Activated CD8-positive, alpha-beta T cell treated with anti-CD3 and anti-CD28 coated beads for 36 hours (primary cell): ENCODE measurements around the gene MRPL32. TPM values are rescaled to one million over a fixed set of nuclear protein-coding genes. Genes with fewer than 3 reads are reported as not detected.
A peak's percentile ranks its signal among the peaks of the same experiment; 100 is the strongest.

Experiments
- ATAC-seq: fragments of 200-7000 bp; cut with Tn5 transposase; one replicate; pipeline ENCODE4 v1.10.0; 2021; ENCODE audit warnings: mild to moderate bottlenecking, moderate library complexity
- CTCF ChIA-PET: fragments of 350-600 bp; sonication (Branson Sonifier 250); formaldehyde crosslinking; loops from one replicate; lab custom pipeline; 2021; ENCODE audit warnings: antibody characterized with exemption; lab: Charles Lee
- POLR2A ChIA-PET: fragments of 350-600 bp; sonication (Branson Sonifier 250); formaldehyde crosslinking; loops from one replicate; lab custom pipeline; 2021; ENCODE audit warnings: antibody characterized with exemption; lab: Charles Lee
- DNase-seq: peaks from one replicate; pipeline ENCODE4 v3.0.0-alpha.2; 2020
- H3K27ac Mint-ChIP-seq: one replicate; pipeline ENCODE4 v1.8.0; 2021; ENCODE audit warnings: mild to moderate bottlenecking, mixed read lengths
- H3K27me3 Mint-ChIP-seq: one replicate; pipeline ENCODE4 v1.8.0; 2021; ENCODE audit warnings: mixed read lengths
- H3K36me3 Mint-ChIP-seq: one replicate; pipeline ENCODE4 v1.8.0; 2021; ENCODE audit warnings: low read depth, mixed read lengths
- H3K4me1 Mint-ChIP-seq: one replicate; pipeline ENCODE4 v1.8.0; 2021; ENCODE audit warnings: low read depth, mixed read lengths
- H3K4me3 Mint-ChIP-seq: one replicate; pipeline ENCODE4 v1.8.0; 2021; ENCODE audit warnings: mild to moderate bottlenecking, moderate library complexity, mixed read lengths
- H3K9me3 Mint-ChIP-seq: one replicate; pipeline ENCODE4 v1.8.0; 2021; ENCODE audit warnings: mixed read lengths
- CTCF ChIP-seq: fragments of 200-600 bp; IDR thresholded peaks from one replicate; pipeline ENCODE4 v1.8.0; 2022; ENCODE audit warnings: antibody characterized with exemption, mild to moderate bottlenecking
- intact Hi-C: fragments of 100-400 bp; cut with micrococcal nuclease; formaldehyde crosslinking; loops from one replicate; pipeline ENCODE4 v1.10.0; 2022
- total RNA-seq, 2 experiments: library from RNA; stranded (reverse); gene quantifications; one replicate each; pipeline ENCODE4 v1.2.3, GENCODE V29; 2021

MRPL32 gene
- total RNA-seq, 2 experiments from 2014 or later, result 66.9 to 68.5 TPM

GRCh38 chr7:42939457-42940240 is 7.5 kb downstream of the MRPL32 start:
- H3K9me3 Mint-ChIP-seq, result no peaks in the 10 kb centered on the region
- peaks cover 24% of the 10 kb centered on the region for H3K36me3 Mint-ChIP-seq
- intact Hi-C loops, result loop anchor here (5.0 to 10.0 kb wide), 2 partner anchors 175 to 323 kb away; partner anchors contain the start of gene HECW1
- ATAC-seq (peak; percentile 62), DNase-seq (no peak)
- CTCF ChIA-PET, result interaction anchor here (1.2 to 2.2 kb wide), 3 partner anchors 10 to 168 kb away, joined by 3 to 11 read pairs (median 4); no protein-coding TSS in a partner anchor
- H3K4me1 Mint-ChIP-seq, result peaks cover 38% of the 10 kb centered on the region
- TF ChIP-seq CTCF, result no peak
- POLR2A ChIA-PET, result no interaction called here
- no peaks in the 10 kb centered on the region for H3K27me3 Mint-ChIP-seq
- peak overlapping the region; percentile 4 for H3K4me3 Mint-ChIP-seq
- H3K27ac Mint-ChIP-seq, result peak overlapping the region; percentile 69

GRCh38 chr7:42940985-42941847 is 9.0 kb downstream of the MRPL32 start:
- ATAC-seq (peak; percentile 61), DNase-seq (peak; percentile 93)

GRCh38 chr7:42945821-42946626 is 13.8 kb downstream of the MRPL32 start:
- ATAC-seq, result peak; percentile 81
- Mint-ChIP-seq H3K9me3 (no peaks in the 10 kb centered on the region), H3K36me3 (no peaks in the 10 kb centered on the region), H3K4me3 (peak overlapping the region; percentile 35), H3K4me1 (peaks cover 10% of the 10 kb centered on the region), H3K27me3 (no peaks in the 10 kb centered on the region), H3K27ac (peak overlapping the region; percentile 20)
- ChIA-PET POLR2A (interaction anchor here (1.5 to 1.6 kb wide), 2 partner anchors 11 to 13 kb away, joined by 4 to 6 read pairs; partner anchors contain the start of gene MRPL32), CTCF (no interaction called here)
- intact Hi-C loops, result loop anchor here (10.0 kb wide), 1 partner anchor 169 kb away; the partner anchor contains the start of gene HECW1
- no peak for TF ChIP-seq CTCF
- DNase-seq, result no peak

More at GRCh38 chr7:42940985-42941847, 9.0 kb downstream of the MRPL32 start:
- ChIA-PET POLR2A (interaction anchor here (0.7 to 1.4 kb wide), 3 partner anchors 9 to 764 kb away, joined by 3 to 4 read pairs (median 3); partner anchors contain the start of genes MRPL32 and PSMA2), CTCF (interaction anchor here (0.6 to 2.2 kb wide), 34 partner anchors 9 to 1920 kb away, joined by 3 to 28 read pairs (median 4); partner anchors contain the start of genes C7orf25, MRPL32 and PSMA2)
- TF ChIP-seq CTCF, result peak; percentile 86
- Mint-ChIP-seq H3K9me3 (no peaks in the 10 kb centered on the region), H3K4me3 (no peak overlapping the region), H3K36me3 (peaks cover 13% of the 10 kb centered on the region), H3K4me1 (peaks cover 33% of the 10 kb centered on the region), H3K27ac (no peak overlapping the region), H3K27me3 (no peaks in the 10 kb centered on the region)
- intact Hi-C loops, result loop anchor here (5.0 to 10.0 kb wide), 2 partner anchors 174 to 321 kb away; partner anchors contain the start of gene HECW1

- ChIA-PET CTCF (no interaction called here), POLR2A (interaction anchor here (1.5 to 1.6 kb wide), 2 partner anchors 11 to 14 kb away, joined by 4 to 6 read pairs; partner anchors contain the start of gene MRPL32)
- H3K27me3 Mint-ChIP-seq, result no peaks in the 10 kb centered on the region
- no peak for TF ChIP-seq CTCF
- intact Hi-C loops, result loop anchor here (10.0 kb wide), 1 partner anchor 168 kb away; the partner anchor contains the start of gene HECW1
- DNase-seq (no peak), ATAC-seq (no peak)
- H3K36me3 Mint-ChIP-seq, result no peaks in the 10 kb centered on the region
- H3K9me3 Mint-ChIP-seq, result no peaks in the 10 kb centered on the region
- no peak overlapping the region for H3K4me3 Mint-ChIP-seq
- peaks cover 10% of the 10 kb centered on the region for H3K4me1 Mint-ChIP-seq
- H3K27ac Mint-ChIP-seq, result no peak overlapping the region
Measured at GRCh38 chr7:42946627-42946950, 14.4 kb downstream of the MRPL32 start.
